Fibroblast of skin of back (primary cell): ENCODE data around the gene ARCN1.

Experiments
- DNase-seq: peaks from one replicate; pipeline ENCODE4 v3.0.0-alpha.2; 2013

Gene ARCN1

DNA sequence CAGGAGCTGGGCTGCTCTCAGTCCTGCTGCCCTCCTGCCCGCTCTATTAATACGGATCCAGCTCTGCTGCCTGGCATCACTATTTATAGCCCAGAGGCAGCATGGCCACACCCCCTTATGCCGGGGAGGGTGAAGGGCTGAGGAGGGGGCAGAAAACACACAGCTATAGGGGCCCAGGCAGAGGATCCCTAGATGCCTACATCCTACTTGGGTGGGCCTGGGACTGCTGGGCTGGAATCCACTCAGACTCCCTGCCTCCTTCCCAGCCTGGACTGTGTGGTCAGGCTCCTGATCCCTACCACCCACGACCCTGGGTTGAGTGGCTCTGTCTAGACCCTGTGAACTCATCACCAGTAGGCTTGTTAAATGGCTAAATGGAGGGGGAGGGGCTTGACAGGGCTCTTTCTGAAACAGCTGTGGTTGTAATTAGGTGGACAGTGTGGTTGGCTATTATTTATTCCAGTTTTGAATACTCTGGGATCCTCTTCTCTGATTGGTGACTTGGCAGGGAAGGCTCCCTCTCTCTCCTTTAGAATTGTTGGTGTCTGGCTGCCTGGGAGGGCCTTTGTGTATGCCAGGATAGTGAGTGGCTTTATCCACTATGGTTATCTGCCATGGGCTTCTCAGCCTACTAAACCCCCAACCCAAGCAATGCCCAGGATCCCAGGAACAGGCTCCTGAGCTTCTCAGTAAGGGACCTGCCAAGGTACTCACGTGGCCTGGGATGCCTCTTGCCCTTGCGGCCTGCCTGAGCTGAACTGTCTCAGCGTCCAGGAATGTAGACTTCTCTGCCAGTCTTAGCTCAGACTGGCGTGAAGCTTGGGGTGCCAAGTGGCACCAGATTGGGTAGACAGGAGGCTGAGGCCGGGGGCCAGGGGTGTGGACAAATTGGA lies 50.4 kb downstream of the ARCN1 start:
- DNase-seq, result peak; percentile 70

DNA sequence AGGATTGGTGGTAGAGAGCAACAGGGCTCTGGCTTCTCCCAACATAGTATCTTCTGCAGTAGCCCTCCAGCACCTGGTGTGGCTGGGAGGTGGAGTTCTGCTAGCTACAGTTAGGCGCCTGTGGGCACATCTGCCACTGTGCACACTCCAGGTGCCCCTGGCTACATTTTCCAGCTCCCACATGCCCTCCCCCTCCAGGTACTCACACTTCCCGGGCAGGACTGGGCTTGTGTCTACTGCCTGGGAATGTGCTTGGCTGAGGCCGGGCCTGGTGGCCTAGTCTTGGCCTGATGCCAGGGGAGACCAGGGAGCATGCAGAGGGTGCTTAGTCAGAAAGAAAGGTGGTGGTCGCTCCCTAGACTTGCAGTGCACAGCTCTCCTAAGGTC lies 51.1 kb downstream of the ARCN1 start:
- DNase-seq, result peak; percentile 57

DNA sequence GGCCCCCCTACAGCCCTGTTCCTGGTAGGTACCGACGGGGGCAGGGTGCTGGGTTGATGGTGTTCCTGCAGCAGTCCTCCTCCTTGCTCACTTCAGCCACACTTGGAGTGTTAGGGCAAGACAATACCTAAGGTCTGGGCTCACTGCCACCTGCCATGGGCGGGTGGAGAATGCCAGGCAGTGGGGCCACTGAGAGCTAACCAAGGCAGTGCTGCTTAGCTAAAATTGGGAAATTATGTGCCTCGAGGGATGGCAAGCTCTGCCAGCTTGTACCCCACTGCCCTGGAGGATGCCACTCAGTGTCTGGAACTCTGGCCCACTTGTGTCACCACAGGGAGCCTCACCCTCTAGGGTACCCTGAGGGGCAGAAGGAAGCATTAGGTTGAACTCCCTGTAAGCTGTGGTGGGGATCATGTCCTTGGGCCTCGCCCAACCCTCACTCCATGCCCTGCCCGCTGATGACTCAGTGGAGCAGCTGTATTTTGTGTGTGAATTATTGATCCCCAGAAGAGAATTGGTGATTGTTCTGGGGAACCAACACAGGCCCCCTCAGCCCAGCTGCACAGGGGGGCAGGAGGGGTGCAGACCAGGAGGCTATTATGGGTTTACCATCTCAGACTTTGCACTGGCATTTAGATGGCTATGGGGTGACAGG lies 53.0 kb downstream of the ARCN1 start:
- DNase-seq, result no peak

DNA sequence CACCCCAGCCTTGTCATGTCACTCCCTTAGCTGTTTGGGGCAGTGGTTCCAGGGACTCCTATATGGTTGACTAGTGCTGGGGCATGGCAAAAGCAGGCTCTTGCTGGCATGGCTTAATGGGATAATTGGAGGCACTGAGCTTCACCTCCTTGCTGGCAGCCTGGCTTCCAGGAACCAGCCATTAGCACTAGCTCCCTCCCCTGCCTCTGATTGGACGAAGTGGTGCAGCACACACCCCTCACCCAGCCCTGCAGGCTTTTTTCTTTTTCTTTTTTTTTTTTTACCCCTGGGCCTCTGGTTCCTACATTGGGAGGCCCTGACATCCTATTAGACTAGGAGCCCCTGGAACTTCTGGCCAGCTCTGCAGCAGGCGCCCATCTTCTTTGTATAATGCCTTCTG lies 53.8 kb downstream of the ARCN1 start:
- no peak for DNase-seq

DNA sequence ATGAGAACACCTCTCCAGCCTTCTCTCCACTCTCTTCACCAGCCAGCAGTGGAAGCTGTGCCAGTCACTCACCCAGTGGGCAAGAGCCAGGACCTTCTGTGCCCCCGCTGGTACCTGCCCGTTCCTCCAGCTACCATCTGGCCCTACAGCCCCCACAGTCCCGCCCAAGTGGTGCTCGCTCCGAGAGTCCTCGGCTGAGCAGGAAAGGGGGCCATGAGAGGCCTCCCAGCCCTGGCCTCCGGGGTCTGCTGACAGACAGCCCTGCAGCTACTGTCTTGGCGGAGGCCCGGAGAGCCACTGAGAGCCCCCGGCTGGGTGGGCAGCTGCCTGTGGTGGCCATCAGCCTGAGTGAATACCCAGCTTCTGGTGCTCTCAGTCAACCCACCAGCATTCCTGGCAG lies 55.4 kb downstream of the ARCN1 start:
- no peak for DNase-seq

DNA sequence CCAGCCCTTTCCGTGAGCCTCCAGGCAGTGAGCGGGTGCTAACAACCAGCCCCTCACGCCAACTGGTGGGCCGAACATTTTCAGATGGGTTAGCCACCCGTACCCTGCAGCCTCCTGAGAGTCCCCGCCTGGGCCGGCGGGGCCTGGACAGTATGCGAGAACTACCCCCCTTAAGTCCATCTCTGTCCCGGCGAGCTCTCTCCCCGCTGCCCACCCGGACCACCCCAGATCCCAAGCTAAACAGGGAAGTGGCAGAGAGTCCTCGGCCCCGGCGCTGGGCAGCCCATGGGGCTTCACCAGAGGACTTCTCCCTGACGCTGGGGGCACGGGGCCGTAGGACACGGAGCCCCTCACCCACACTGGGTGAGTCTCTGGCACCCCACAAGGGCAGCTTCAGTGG lies 55.8 kb downstream of the ARCN1 start:
- no peak for DNase-seq

DNA sequence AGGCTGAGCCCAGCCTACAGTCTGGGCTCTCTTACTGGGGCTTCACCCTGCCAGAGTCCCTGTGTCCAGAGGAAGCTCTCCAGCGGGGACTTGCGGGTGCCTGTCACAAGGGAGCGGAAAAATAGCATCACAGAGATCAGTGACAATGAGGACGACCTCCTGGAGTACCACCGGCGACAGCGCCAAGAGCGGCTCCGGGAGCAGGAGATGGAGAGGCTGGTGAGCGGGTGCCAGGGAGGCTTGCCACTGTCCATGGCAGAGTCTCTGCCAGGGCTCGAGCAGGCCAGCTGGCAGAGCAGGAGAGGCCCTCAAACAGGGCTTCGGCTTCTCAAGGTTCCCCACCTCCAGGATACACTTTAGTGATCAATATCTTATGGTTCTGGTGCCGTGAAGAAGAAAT lies 56.2 kb downstream of the ARCN1 start:
- no peak for DNase-seq

DNA sequence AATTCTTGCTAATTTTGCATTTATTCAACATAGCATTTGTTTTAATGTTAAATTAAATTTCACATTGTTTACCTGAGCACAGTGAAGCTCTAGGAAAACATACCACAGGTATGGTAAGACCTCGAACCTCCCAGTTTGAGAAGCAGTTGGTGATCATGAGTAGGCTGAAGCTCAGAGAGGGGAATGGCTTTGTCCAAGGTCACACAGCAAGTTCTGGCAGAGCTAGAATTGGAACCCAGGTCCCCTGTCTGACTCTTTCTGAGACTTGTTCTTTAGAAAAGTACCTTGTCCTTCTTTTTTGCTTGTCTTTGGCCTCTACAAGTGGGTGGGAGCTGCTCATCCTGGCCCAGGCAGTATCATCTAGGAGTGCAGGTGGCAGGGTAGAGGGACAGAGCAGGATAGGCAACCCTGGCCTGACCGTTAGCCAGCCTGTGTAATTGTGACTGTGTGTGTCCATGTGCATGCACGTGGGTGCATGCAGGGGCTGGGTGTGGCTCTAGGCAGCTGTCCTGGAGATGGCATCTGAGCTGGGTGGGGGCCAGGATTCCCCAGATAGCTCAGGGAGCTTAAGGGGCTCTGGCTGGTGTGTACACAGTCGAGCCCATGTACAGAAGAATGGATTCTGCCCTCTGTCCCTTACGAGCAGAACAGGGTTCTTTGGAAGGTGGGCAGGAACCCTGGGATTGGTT lies 56.8 kb downstream of the ARCN1 start:
- no peak for DNase-seq

DNA sequence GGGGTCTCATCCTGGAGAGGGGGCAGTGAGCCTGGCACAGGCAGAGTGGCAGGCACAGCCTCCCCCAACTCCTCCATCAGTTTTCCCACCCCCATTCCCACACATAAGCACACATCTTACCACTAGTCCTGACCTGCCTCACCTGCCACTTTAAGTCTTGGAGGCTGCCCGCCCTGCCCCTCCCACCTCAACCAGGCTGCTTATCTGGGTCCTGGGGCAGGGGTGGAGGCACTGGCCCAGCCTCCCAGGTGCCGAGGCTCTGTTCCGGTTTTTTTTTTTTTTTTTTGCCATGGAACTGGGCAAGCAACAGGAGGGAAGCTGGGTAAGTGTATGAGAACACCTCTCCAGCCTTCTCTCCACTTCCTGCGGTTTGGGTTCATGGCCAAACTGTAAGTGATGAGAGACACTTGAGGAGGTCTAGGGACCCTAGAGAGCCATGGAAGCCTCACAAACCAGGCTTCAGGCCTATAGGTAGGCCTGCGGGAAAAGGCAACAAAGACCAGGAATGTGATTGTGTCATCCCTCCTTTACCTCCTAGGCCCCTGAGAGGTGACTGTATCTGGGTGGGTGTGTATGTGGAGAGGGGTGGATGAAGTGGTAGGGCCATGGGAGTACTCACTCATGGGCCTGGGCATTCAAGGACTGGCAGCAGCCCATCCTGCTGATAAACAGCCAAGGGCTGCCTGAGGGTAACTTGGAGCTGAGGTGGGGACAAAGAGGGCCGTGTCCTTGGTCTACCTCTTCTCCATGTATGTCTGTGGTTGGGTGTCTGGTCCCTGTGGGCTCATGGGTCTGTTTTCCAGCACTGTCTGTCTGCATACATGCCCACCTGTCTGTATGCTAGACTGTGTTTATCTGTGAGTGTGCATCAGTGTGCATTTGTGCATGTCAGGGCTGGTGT lies 57.8 kb downstream of the ARCN1 start:
- no peak for DNase-seq

DNA sequence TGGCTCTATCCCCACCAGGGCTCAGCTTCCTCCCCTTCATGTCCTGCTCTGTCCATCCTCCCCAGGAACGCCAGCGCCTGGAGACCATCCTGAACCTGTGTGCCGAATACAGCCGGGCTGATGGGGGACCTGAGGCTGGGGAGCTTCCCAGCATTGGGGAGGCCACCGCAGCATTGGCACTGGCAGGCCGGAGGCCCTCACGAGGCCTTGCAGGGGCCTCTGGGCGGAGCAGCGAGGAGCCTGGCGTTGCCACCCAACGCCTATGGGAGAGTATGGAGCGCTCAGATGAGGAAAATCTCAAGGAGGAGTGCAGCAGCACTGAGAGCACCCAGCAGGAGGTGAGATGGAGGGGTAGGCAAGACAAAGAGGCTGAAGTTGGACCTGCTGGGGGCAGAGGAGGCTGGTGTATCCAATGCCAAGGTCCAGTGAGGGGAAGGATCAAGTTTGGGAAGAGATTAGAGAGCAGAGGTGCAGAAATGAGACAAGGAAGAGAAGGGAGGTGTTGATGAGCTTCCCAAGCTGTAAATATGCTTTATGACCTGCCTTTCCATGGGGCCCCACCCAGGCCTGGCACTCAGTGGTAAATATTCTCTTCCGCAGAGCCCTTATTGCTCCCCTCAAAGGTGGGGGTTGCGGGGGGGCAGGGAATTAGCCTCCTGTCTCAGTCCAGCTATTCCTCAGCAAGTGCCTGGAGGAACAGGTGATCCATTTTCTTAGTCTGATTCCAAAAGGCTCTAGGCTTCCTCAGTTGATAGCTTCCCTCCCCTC lies 59.1 kb downstream of the ARCN1 start:
- no peak for DNase-seq

DNA sequence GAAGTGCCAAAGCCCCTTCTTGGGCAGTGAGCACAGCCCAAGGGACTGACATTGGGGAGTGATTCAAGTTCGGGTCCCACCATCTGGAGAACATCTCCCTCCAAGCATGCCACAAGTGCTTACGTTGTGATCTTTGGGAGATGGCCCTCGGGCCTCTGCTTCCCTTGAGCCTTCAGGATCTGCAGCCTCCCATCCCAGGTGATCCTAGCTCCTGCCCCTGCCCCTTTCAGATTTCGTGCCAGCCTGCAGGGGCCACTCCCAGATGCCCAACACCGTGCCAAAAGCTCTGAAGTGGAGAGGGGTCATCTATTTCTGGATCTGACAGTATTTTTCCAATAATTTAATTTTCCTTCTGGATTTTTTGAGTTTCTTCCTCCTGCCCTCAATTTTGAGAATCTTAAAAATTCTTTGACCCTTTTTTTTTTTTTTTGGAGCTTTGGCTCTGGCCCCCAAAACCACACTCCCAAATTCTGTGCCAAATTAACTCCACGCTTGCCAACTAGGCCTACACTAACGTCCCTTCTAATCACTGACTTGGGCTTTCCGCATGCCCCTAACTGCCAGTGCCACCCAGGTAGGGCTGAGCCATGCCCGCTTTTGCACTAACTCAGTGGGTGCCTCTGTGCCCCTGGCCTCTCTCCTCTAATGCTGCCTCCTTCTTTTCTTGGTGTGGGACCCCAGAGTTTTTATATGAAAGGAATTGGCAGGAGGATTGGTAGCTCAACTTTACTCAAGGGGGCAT lies 60.5 kb downstream of the ARCN1 start:
- no peak for DNase-seq

DNA sequence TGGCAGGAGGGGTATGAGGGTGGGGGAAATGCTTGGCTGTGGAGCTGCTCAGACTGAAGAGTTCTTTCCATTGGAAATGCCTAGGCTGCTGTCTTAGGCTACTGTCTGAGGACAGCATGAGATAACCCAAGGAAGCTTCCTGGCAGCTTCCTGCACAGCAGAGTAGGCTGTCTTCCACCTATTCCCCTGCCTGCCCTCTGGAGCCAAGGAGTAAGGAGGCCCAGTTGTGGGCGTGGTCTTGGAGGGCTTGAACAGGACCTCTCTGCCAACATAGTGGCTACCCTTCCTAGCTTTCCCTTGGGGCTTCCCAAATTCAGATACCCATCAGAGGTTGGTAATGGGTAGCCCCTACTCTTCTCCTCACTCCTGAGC lies 61.1 kb downstream of the ARCN1 start:
- DNase-seq, result no peak

DNA sequence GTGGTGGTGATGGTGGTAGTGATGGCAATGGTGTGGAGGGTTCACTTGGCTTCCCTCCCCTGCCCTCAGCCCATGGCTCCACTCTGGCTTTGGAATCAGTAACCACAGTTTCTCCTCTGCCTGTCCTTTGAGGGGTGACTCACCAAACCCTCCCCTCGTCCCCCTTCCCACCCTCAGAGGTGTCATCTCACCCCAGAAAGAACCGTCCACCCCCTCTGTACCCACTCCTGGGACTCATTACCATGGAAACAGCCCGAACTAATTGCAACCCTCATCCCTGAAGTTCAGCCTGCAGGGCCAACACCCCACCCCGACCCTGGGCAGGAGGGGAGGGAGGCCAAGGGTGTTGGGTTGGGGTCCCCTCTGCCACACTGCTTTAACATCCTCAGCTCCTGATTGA lies 61.8 kb downstream of the ARCN1 start:
- DNase-seq, result peak; percentile 35

DNA sequence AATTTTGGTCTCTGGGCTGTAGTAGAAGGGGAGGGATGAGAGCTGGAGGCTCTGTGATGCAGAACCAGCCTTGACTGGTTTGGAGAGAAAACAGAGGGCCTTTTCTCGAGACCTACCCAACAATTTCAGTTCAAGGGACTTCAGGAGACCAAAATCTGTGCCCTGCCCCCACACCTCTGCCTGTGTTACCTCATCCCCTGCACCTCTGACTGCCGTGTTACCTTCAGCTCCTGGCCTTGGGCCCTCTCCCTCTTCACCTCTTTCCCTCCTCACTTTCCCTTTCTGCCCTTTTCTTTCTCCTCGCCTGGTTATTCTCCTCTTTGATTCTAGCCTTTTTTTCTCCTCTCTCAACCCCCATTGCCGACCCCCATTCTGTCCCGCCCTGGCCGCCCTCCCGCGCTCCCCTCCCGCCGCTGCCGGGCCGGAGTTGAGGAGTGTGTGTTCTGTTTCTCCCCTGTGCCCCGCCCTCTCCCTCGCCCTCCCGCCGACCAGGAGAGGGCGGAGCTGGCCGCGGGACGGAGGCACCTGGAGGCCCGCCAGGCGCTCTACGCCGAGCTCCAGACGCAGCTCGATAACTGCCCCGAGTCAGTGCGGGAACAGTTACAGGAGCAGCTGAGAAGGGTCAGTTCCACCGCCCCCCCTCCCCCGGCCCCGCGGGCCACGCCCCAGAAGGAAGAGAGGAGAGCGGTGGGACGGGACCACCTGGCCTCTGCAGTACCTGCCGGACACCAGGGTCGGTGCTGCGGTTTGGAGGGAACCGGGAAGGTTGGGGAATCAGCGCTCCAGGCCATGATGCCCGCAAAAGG lies 62.4 kb downstream of the ARCN1 start:
- no peak for DNase-seq

DNA sequence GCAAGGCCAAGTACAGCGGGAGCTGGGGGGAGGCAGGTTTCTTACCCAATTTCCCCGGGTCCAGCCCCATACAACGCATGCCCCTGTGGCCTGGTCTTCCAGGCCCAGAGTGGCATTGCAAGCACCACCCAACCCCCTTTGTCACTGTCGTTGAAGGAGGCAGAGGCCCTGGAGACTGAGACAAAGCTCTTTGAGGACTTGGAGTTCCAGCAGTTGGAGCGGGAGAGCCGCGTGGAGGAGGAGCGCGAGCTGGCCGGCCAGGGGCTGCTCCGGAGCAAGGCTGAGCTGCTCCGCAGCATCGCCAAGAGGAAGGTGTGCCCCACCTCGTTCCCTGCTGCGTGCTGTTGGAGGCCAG lies 63.0 kb downstream of the ARCN1 start:
- no peak for DNase-seq

DNA sequence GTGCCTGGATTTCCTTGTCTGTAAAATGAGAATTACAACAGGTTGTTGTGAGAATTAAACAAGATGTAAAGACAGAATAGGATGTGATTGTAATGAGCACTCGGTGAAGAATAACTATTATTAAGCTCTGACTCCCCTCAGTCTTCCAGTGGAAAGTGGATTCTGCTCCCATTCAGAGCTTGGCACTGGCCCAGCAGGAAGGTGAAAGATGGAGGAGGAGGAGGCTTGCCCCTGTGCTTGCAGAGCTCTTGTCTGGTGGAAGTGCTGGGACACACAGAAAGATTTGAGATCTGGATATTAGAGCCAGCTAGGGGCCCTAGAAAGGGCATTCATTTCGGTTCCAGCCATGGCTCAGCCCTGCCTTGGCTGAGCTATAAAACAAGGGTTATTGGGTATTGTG lies 63.4 kb downstream of the ARCN1 start:
- no peak for DNase-seq

DNA sequence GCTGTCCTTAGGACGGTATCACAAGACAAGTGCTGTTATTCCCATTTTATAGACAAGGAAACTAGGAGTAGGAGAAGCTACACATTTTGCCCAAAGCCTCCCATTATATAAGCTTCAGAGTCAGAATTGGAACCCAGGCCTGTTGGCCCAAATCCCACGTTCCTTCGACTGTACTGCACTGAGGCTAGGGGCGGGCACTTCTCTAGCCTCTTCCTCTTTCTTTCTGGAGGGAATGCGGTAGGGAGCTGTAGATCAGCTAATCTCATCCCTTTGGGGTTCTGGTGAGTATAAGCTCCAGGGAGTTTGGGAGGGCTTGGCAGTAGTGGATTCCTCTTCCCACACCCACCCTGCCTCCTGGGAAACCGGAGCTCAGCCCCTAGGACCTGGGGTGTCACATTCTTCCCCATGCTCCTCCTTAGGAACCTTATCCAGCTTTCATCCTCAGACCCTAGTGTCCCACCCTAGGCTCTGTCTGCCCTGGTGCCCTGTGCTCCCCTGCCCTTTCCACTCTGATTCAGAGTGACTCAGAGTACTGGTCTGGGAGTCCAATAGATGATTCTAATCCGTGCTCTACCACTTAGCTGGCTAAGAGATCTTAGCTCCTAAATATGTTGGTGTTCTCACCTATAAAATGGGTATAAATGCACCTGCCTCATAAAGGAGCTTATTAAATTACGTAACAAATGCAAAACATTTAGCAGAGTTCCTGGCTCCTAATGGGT lies 64.5 kb downstream of the ARCN1 start:
- DNase-seq, result no peak

DNA sequence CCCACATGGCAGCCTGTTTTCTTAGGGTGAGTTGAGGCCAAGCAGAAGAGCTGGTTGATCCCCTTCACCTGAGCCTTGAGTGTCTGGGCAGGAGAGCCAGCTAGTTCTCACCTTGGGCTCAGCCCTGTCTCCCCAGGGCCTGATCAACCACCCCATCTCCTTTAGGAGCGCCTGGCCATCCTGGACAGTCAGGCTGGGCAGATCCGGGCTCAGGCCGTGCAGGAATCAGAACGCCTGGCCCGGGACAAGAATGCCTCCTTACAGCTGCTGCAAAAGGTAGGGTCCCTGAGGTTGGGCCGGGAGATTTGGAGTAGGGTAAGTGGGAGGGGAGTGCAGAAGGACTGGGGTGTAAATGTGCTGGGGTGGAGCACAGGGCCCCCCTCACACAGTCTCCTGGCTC lies 66.5 kb downstream of the ARCN1 start:
- DNase-seq, result no peak

DNA sequence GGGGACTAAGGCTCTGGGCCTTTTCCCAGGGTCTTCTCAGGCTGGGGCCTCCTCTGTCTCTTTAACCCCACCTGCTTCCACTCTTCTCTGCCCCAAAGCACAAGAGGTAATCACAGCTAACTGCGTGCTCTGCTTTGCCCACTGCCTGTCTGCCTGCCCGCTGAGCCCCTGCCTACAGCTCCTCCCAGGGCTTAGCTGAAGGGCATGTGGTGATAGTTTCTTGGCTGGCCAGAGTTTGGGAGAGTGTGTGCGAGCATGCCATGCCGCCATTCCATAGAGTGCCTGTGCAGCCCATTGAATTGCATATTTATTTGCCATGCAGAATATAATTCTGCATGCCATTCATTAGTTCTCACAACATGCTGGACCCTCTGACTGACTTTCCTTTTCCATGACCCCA lies 67.7 kb downstream of the ARCN1 start:
- DNase-seq, result no peak
